ENCODE results near the gene RIMKLA. TPM values are rescaled to one million over a fixed set of nuclear protein-coding genes. Genes with fewer than 3 reads are reported as not detected.

The RIMKLA gene
- total and polyA plus RNA-seq, 2 of the 13 experiments (the other 11 are each of a cell fraction or from before 2014, with no cell fraction given): 2.5 to 3.8 TPM

DNA sequence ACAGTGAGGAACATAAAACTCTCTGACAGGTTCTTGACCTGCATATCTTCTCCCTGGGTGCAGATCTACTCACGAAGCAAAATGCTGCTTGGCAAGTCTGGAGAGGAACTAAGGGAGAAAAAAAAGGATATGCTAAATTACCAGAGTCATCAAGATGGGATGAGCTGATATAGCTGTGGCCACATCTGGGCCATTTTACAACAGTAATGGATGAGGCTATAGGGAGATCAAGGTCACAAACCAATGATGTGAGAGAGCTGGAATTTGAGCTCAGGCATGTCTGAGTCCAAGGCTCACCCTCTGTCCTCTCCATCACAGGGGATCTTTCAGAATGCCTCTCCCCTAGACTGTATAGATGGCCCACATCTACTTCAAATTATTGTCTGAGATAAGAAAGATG, 49.0 kb downstream of the RIMKLA start:
- intact Hi-C loops (cut with micrococcal nuclease; ENCODE audit: unreplicated experiment) (no loop called here), in situ Hi-C loops (cut with HindIII; ENCODE audit: extremely low pct_ligation_motif_present, low pct_unique_long_range_greater_than_20kb) (no loop called here)
- Histone ChIP-seq H3K4me3 (replicated peaks in 1 of 3; ENCODE audit: insufficient read depth in 1 of 3, low read depth in 2 of 3, low read length in 3 of 3) (no peak overlapping the region), H3K79me2 (ENCODE audit: insufficient read depth, low read length) (no peaks in the 10 kb centered on the region), H3K9me3 (ENCODE audit: low read length) (no peaks in the 10 kb centered on the region), H3K27me3 (ENCODE audit: control insufficient read depth in 1 of 2, insufficient read depth in 2 of 2, low read length in 2 of 2) (no peaks in the 10 kb centered on the region), H3K4me1 (ENCODE audit: insufficient read depth, low read length) (peaks cover 42% of the 10 kb centered on the region), H3K27ac (ENCODE audit: extremely low read length, insufficient read depth, low read length) (no peak overlapping the region), H2AFZ (ENCODE audit: low read length) (no peak overlapping the region), H3K4me2 (ENCODE audit: low read depth, low read length) (0 out of 2 replicates have a peak overlapping the region, but pooled peaks have one; percentile 6), H3K9ac (ENCODE audit: insufficient read depth, low read depth, low read length) (no peak overlapping the region), H3K36me3 (replicated peaks in 1 of 2; ENCODE audit: control insufficient read depth in 1 of 2, insufficient read depth in 2 of 2, low read length in 2 of 2) (no peaks in the 10 kb centered on the region), H4K20me1 (ENCODE audit: insufficient read depth, low read length) (no peaks in the 10 kb centered on the region)
- ChIA-PET POLR2A (interaction anchor here (1.1 kb wide), 1 partner anchor 28 kb away, joined by 5 read pairs; no protein-coding TSS in a partner anchor), CTCF (ENCODE audit: low intra/inter-chr PET ratio, low total read pairs) (no interaction called here)
- BruUV-seq (replicated peaks): no TSS peak
- 84% methylated on average over 1 of the region's 1 CpG for WGBS (ENCODE audit: low lambda C conversion rate)
- DNase-seq (ENCODE audit: low spot score): peak; percentile 31
- ATAC-seq: peak; percentile 88
- peak; percentile 26 for FAIRE-seq
- TF ChIP-seq TBX2 (CRISPR knock-in tag; IDR thresholded peaks at IDR 0.05; ENCODE audit: borderline replicate concordance) (no peak), ARID3A (IDR thresholded peaks at IDR 0.05; ENCODE audit: low read depth, low read length) (peak; percentile 73), ZNF598 (CRISPR knock-in tag; IDR thresholded peaks at IDR 0.05; ENCODE audit: borderline replicate concordance) (no peak), ZNF563 (CRISPR knock-in tag; IDR thresholded peaks at IDR 0.05) (no peak), TAF15 (IDR thresholded peaks at IDR 0.05; ENCODE audit: low read depth, low read length, poor library complexity, severe bottlenecking) (no peak), SAP130 (CRISPR knock-in tag; IDR thresholded peaks at IDR 0.05; ENCODE audit: low read depth) (no peak), TARDBP (CRISPR knock-in tag; IDR thresholded peaks at IDR 0.05) (no peak), ARNTL (CRISPR knock-in tag; IDR thresholded peaks at IDR 0.05) (no peak), FOXK2 (IDR thresholded peaks at IDR 0.05) (no peak), RFX3 (CRISPR knock-in tag; IDR thresholded peaks at IDR 0.05) (no peak), MAZ (IDR thresholded peaks at IDR 0.05; ENCODE audit: borderline replicate concordance, low read depth, low read length) (no peak), MAZ (CRISPR knock-in tag; IDR thresholded peaks at IDR 0.05; ENCODE audit: low read depth) (no peak), ZNF605 (CRISPR knock-in tag; IDR thresholded peaks at IDR 0.05) (no peak), ESRRA (CRISPR knock-in tag; IDR thresholded peaks at IDR 0.05; ENCODE audit: low read depth) (peak; percentile 45; the same call in 1 of the 2 replicates), RAD21 (CRISPR knock-in tag; IDR thresholded peaks at IDR 0.05) (no peak), ATF7 (IDR thresholded peaks at IDR 0.05) (no peak), ATF7 (CRISPR knock-in tag; IDR thresholded peaks at IDR 0.05) (no peak)
- TF ChIP-seq, protein P1, sequence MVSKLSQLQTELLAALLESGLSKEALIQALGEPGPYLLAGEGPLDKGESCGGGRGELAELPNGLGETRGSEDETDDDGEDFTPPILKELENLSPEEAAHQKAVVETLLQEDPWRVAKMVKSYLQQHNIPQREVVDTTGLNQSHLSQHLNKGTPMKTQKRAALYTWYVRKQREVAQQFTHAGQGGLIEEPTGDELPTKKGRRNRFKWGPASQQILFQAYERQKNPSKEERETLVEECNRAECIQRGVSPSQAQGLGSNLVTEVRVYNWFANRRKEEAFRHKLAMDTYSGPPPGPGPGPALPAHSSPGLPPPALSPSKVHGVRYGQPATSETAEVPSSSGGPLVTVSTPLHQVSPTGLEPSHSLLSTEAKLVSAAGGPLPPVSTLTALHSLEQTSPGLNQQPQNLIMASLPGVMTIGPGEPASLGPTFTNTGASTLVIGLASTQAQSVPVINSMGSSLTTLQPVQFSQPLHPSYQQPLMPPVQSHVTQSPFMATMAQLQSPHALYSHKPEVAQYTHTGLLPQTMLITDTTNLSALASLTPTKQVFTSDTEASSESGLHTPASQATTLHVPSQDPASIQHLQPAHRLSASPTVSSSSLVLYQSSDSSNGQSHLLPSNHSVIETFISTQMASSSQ (IDR thresholded peaks at IDR 0.05; ENCODE audit: low read depth): no peak
- TF ChIP-seq, protein P1 (CRISPR knock-in tag; IDR thresholded peaks at IDR 0.05; ENCODE audit: borderline replicate concordance): no peak

Data from HepG2 (cell line).